GM23248 (cell line): ENCODE results near the gene KAZN. TPM values are rescaled to one million over a fixed set of nuclear protein-coding genes. Genes with fewer than 3 reads are reported as not detected.
A peak's percentile ranks its signal among the peaks of the same experiment; 100 is the strongest.

Experiments used
- DNase-seq: peaks from one replicate; pipeline ENCODE4 v3.0.0-alpha.2; 2015
- H2AFZ ChIP-seq: fragments of 200-600 bp; sonication (generic); 2 replicates; pipeline ENCODE4 v1.6.1; 2016; ENCODE audit warnings: antibody characterized with exemption
- H3F3A ChIP-seq: fragments of 200-600 bp; sonication (generic); 2 replicates; pipeline ENCODE4 v1.6.1; 2016; ENCODE audit warnings: mild to moderate bottlenecking, antibody characterized with exemption, mixed run types; ENCODE audit not compliant: insufficient read depth
- H3K27ac ChIP-seq: fragments of 200-600 bp; sonication (generic); 2 replicates; pipeline ENCODE4 v1.5.1; 2016; ENCODE audit warnings: mild to moderate bottlenecking
- H3K27me3 ChIP-seq: fragments of 200-600 bp; sonication (generic); replicated peaks from 2 replicates; pipeline ENCODE4 v1.6.1; 2016; ENCODE audit warnings: mild to moderate bottlenecking; ENCODE audit not compliant: insufficient read depth
- H3K36me3 ChIP-seq: fragments of 200-600 bp; sonication (generic); 2 replicates; pipeline ENCODE4 v1.6.1; 2016; ENCODE audit warnings: low read depth, mild to moderate bottlenecking
- H3K4me1 ChIP-seq: fragments of 200-600 bp; sonication (generic); 2 replicates; pipeline ENCODE4 v1.6.1; 2016; ENCODE audit warnings: mild to moderate bottlenecking; ENCODE audit not compliant: insufficient read depth
- H3K4me2 ChIP-seq: fragments of 200-600 bp; sonication (generic); one replicate; pipeline ENCODE4 v1.6.1; 2016; ENCODE audit warnings: mild to moderate bottlenecking; ENCODE audit not compliant: unreplicated experiment
- H3K4me3 ChIP-seq: fragments of 200-600 bp; sonication (generic); 2 replicates; pipeline ENCODE4 v1.5.1; 2016; ENCODE audit warnings: mild to moderate bottlenecking
- H3K79me2 ChIP-seq: fragments of 200-600 bp; sonication (generic); 2 replicates; pipeline ENCODE4 v1.6.1; 2016; ENCODE audit warnings: mild to moderate bottlenecking; ENCODE audit not compliant: insufficient read depth
- H3K9ac ChIP-seq: fragments of 200-600 bp; sonication (generic); 2 replicates; pipeline ENCODE4 v1.6.1; 2016; ENCODE audit warnings: mild to moderate bottlenecking
- H3K9me2 ChIP-seq: fragments of 200-600 bp; sonication (generic); 2 replicates; pipeline ENCODE4 v1.6.1; 2016; ENCODE audit warnings: mixed run types, mild to moderate bottlenecking, moderate library complexity; ENCODE audit not compliant: insufficient read depth
- H3K9me3 ChIP-seq: fragments of 200-600 bp; sonication (generic); one replicate; pipeline ENCODE4 v1.6.1; 2017; ENCODE audit warnings: low read depth
- H4K20me1 ChIP-seq: fragments of 200-600 bp; sonication (generic); 2 replicates; pipeline ENCODE4 v1.6.0; 2016; ENCODE audit not compliant: insufficient read depth
- EZH2 ChIP-seq: fragments of 200-600 bp; sonication (generic); IDR thresholded peaks from 2 replicates; pipeline ENCODE4 v1.6.1; 2018; ENCODE audit warnings: antibody characterized with exemption, mild to moderate bottlenecking; ENCODE audit not compliant: insufficient read depth, poor library complexity, severe bottlenecking
- EZH2phosphoT487 ChIP-seq: fragments of 200-600 bp; sonication (generic); IDR thresholded peaks from 2 replicates; pipeline ENCODE4 v1.6.1; 2018; ENCODE audit warnings: antibody characterized with exemption, moderate library complexity, mild to moderate bottlenecking, low read depth; ENCODE audit not compliant: insufficient read depth
- WGBS, 2 experiments: methylation state at CpG; one replicate each; pipeline ENCODE4 v1.1.6; 2015 to 2017; ENCODE audit warnings: low lambda C conversion rate in 2 of 2, low coverage in 1 of 2; ENCODE audit errors: missing lambda C conversion rate in 2 of 2; 5-methylcytosine and 5-hydroxymethylcytosine counted together
- in situ Hi-C: fragments of 300-500 bp; cut with MboI; formaldehyde crosslinking; loops from 2 replicates; pipeline ENCODE4 v1.15.0; 2020
- polyA plus RNA-seq: library from polyadenylated mRNA; unstranded; fragments of >200 nt; fragmentation: Nextera tagmentation; extraction: Ambion mirVana; gene quantifications from 2 replicates; pipeline ENCODE4 v1.2.1, GENCODE V29; 2016
- total RNA-seq: library from RNA; depleted of rRNA; stranded (reverse); fragments of >200 nt; shearing (Covaris generic); gene quantifications from 2 replicates; pipeline ENCODE4 v1.2.3, GENCODE V29; 2014

Gene KAZN
- total and polyA plus RNA-seq, 2 experiments from 2014 or later = 4.9 to 7.2 TPM

- no peak for TF ChIP-seq EZH2
- TF ChIP-seq EZH2phosphoT487 = no peak
- H3F3A ChIP-seq = peaks cover 4% of the 10 kb centered on the region; the same call in 1 of the 2 replicates
- peaks cover 5% of the 10 kb centered on the region; the same call in 1 of the 2 replicates for H3K4me1 ChIP-seq
- no peaks in the 10 kb centered on the region for H3K36me3 ChIP-seq
- H2AFZ ChIP-seq = no peak overlapping the region
- no peaks in the 10 kb centered on the region for H3K27me3 ChIP-seq
- H3K9ac ChIP-seq = no peak overlapping the region
- DNase-seq = no peak
- H3K4me3 ChIP-seq = no peak overlapping the region
- 77 to 82% methylated on average over 5 of the region's 5 CpGs for WGBS, 2 experiments
- H3K79me2 ChIP-seq = no peaks in the 10 kb centered on the region; the same call in 1 of the 2 replicates
- H4K20me1 ChIP-seq = no peaks in the 10 kb centered on the region
- H3K9me3 ChIP-seq = no peaks in the 10 kb centered on the region
- no peaks in the 10 kb centered on the region for H3K9me2 ChIP-seq
- no peak overlapping the region for H3K4me2 ChIP-seq
- in situ Hi-C loops = no loop called here
- H3K27ac ChIP-seq = no peak overlapping the region
These were observed 424.7 kb downstream of the KAZN start for GRCh38 chr1:15023205-15023604.

DNA sequence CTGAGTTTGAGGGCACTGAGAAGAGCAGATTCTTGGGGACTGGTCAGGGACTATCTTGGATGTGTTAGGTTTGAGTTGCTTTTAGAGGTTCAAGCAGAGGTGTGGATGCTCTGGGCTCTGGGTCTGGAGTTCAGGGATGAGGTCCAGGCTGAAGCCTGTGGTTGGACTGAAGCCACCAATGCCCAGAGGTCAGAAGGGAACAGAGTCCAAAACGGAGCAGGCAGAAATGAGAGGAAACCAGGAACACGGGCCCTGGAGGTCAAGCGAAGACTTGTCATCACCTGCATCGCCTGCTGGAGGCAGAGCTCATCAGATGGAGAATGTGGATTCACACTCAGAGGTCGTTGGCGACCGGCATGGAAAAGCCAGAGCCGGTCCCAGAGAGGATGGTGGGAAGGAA is 425.5 kb downstream of the KAZN start:
- in situ Hi-C loops = no loop called here
- Histone ChIP-seq H3F3A (peaks cover 11% of the 10 kb centered on the region), H3K9me2 (no peaks in the 10 kb centered on the region), H3K9me3 (no peaks in the 10 kb centered on the region), H3K27ac (no peak overlapping the region), H4K20me1 (no peaks in the 10 kb centered on the region), H3K4me3 (no peak overlapping the region), H3K36me3 (no peaks in the 10 kb centered on the region), H3K4me1 (peaks cover 13% of the 10 kb centered on the region), H3K9ac (no peak overlapping the region), H3K4me2 (no peak overlapping the region), H2AFZ (no peak overlapping the region), H3K27me3 (no peaks in the 10 kb centered on the region), H3K79me2 (no peaks in the 10 kb centered on the region)
- DNase-seq = no peak
- WGBS, 2 experiments = 93 to 99% methylated on average over 8 of the region's 8 CpGs
- TF ChIP-seq EZH2 = no peak
- TF ChIP-seq EZH2phosphoT487 = no peak

- H3K9me2 ChIP-seq = no peaks in the 10 kb centered on the region
- no peaks in the 10 kb centered on the region for H3K36me3 ChIP-seq
- H3K9ac ChIP-seq = no peak overlapping the region
- no peak overlapping the region for H3K4me2 ChIP-seq
- no peak for DNase-seq
- H3K9me3 ChIP-seq = no peaks in the 10 kb centered on the region
- H3K4me3 ChIP-seq = no peak overlapping the region
- H3K79me2 ChIP-seq = 0 out of 2 replicates have a peak, but pooled peaks cover 4% of the 10 kb centered on the region
- 82 to 83% methylated on average over 4 of the region's 4 CpGs for WGBS, 2 experiments
- H3F3A ChIP-seq = peaks cover 17% of the 10 kb centered on the region
- no peaks in the 10 kb centered on the region for H4K20me1 ChIP-seq
- peaks cover 15% of the 10 kb centered on the region for H3K4me1 ChIP-seq
- H3K27me3 ChIP-seq = no peaks in the 10 kb centered on the region
- H3K27ac ChIP-seq = no peak overlapping the region
- no peak overlapping the region for H2AFZ ChIP-seq
- in situ Hi-C loops = no loop called here
- TF ChIP-seq EZH2 = no peak
- TF ChIP-seq EZH2phosphoT487 = no peak
These were observed 427.6 kb downstream of the KAZN start for GRCh38 chr1:15026117-15026489.

GRCh38 chr1:15027515-15027986 is 429.1 kb downstream of the KAZN start:
- Histone ChIP-seq H3K9me3 (no peaks in the 10 kb centered on the region), H4K20me1 (no peaks in the 10 kb centered on the region), H3K4me3 (0 out of 2 replicates have a peak overlapping the region, but pooled peaks have one; percentile 16), H3K4me2 (peak overlapping the region; percentile 51), H3K27me3 (no peaks in the 10 kb centered on the region), H3K79me2 (0 out of 2 replicates have a peak, but pooled peaks cover 10% of the 10 kb centered on the region), H3K9ac (peak overlapping the region; percentile 67), H3K4me1 (peaks cover 22% of the 10 kb centered on the region), H3K9me2 (no peaks in the 10 kb centered on the region), H3K27ac (peak overlapping the region; percentile 86), H2AFZ (peak overlapping the region; percentile 51), H3F3A (peaks cover 17% of the 10 kb centered on the region), H3K36me3 (no peaks in the 10 kb centered on the region)
- in situ Hi-C loops = no loop called here
- peak; percentile 80 for DNase-seq
- 31 to 34% methylated on average over 11 to 12 of the region's 12 CpGs for WGBS, 2 experiments
- TF ChIP-seq EZH2phosphoT487 = no peak
- no peak for TF ChIP-seq EZH2

- TF ChIP-seq EZH2phosphoT487 (no peak), EZH2 (no peak)
- no peaks in the 10 kb centered on the region for H3K9me2 ChIP-seq
- 0 out of 2 replicates have a peak, but pooled peaks cover 12% of the 10 kb centered on the region for H3K79me2 ChIP-seq
- in situ Hi-C loops = no loop called here
- peak overlapping the region; percentile 51 for H3K4me2 ChIP-seq
- no peaks in the 10 kb centered on the region for H3K27me3 ChIP-seq
- 0 out of 2 replicates have a peak overlapping the region, but pooled peaks have one; percentile 16 for H3K4me3 ChIP-seq
- no peaks in the 10 kb centered on the region for H4K20me1 ChIP-seq
- H3F3A ChIP-seq = peaks cover 17% of the 10 kb centered on the region
- no peaks in the 10 kb centered on the region for H3K9me3 ChIP-seq
- peaks cover 22% of the 10 kb centered on the region for H3K4me1 ChIP-seq
- peak overlapping the region; percentile 86 for H3K27ac ChIP-seq
- WGBS, 2 experiments = 1 to 4% methylated on average over 6 of the region's 6 CpGs
- peak overlapping the region; percentile 51 for H2AFZ ChIP-seq
- H3K36me3 ChIP-seq = no peaks in the 10 kb centered on the region
- DNase-seq = peak; percentile 98
- peak overlapping the region; percentile 67 for H3K9ac ChIP-seq
These were observed 429.6 kb downstream of the KAZN start for GRCh38 chr1:15028102-15028501.
